Peyer's patch (tissue), 4 donors: Measurements from ENCODE around the gene SGMS1.

Source experiments
- POLR2A ChIP-seq, 2 donors: fragments of 450-650 bp; IDR thresholded peaks; one replicate each; pipeline ENCODE4 v1.5.1; 2017; ENCODE audit warnings: antibody characterized with exemption in 2 of 2, mild to moderate bottlenecking in 2 of 2, moderate library complexity in 2 of 2
- TF ChIP-seq, protein P1 (sequence below), 6 experiments: fragments of 450-650 bp in 4 of 6; fragments of 200-600 bp in 2 of 6; sonication (generic) in 1 of 6; IDR thresholded peaks; one replicate each; pipeline ENCODE4 v1.5.1; 2017 to 2019; ENCODE audit warnings: antibody characterized with exemption in 6 of 6, mild to moderate bottlenecking in 3 of 6, moderate library complexity in 1 of 6

DNA sequence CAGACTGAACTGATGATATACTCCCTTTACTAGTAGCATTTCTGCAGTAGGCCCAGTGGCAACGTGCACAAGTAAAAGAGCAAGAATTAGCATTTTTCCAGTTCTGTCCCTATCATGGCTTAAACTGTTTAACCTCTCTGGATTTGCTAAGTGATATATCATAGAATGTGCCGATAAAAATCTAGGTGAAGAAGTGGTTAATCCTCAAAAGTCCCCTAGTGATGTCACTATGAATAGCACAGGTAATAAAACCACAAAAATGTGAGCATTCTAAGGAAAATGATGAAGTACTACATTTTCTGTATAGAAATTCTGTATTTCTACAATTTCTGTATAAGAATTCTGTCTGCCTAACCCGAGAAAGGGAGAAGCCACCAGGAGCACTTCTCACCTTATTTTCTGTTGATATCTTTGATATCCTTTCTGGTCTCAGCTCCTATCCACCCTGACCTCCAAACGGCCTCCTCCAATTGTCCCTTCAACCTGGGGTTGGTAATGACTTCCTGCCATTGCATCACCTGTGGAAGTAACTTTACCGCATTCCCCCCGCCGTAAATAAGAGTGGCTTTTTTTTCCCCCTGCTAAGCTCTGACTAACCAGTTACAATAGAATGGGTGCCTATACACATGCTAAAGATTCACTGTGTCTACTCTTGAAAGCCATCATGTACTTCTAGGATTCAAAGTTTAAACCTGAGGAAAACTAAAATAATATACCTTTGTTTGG lies 216.5 kb downstream of the SGMS1 start:
- no peak for TF ChIP-seq POLR2A (IDR thresholded peaks at IDR 0.05)
- TF ChIP-seq, protein P1, sequence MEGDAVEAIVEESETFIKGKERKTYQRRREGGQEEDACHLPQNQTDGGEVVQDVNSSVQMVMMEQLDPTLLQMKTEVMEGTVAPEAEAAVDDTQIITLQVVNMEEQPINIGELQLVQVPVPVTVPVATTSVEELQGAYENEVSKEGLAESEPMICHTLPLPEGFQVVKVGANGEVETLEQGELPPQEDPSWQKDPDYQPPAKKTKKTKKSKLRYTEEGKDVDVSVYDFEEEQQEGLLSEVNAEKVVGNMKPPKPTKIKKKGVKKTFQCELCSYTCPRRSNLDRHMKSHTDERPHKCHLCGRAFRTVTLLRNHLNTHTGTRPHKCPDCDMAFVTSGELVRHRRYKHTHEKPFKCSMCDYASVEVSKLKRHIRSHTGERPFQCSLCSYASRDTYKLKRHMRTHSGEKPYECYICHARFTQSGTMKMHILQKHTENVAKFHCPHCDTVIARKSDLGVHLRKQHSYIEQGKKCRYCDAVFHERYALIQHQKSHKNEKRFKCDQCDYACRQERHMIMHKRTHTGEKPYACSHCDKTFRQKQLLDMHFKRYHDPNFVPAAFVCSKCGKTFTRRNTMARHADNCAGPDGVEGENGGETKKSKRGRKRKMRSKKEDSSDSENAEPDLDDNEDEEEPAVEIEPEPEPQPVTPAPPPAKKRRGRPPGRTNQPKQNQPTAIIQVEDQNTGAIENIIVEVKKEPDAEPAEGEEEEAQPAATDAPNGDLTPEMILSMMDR (IDR thresholded peaks at IDR 0.05), result no peak
